Urinary bladder (tissue), 4 donors: ENCODE measurements around the gene ARFRP1. TPM values are rescaled to one million over a fixed set of nuclear protein-coding genes. Genes with fewer than 3 reads are reported as not detected.
"Not testable (repeated sequence)": the region's sequence is repeated elsewhere in the genome, so short reads cannot be mapped to it uniquely, and the experiment has no call there.

Experiments
- DNase-seq: peaks from one replicate; pipeline ENCODE4 v3.0.0-alpha.2; 2015; ENCODE audit errors: extremely low spot score
- H3K27ac ChIP-seq: one replicate; pipeline ENCODE4 v1.5.1; 2013; ENCODE audit warnings: low read depth, mild to moderate bottlenecking, moderate library complexity
- H3K36me3 ChIP-seq: one replicate; pipeline ENCODE4 v1.6.1; 2013; ENCODE audit warnings: mild to moderate bottlenecking, moderate library complexity; ENCODE audit not compliant: insufficient read depth
- H3K4me1 ChIP-seq: one replicate; pipeline ENCODE4 v1.6.1; 2013; ENCODE audit warnings: mild to moderate bottlenecking, moderate library complexity; ENCODE audit not compliant: insufficient read depth
- H3K4me3 ChIP-seq: one replicate; pipeline ENCODE4 v1.5.1; 2013; ENCODE audit warnings: low read depth, low read length
- WGBS: extraction: QIAGEN DNeasy Blood & Tissue Kit; methylation state at CpG from one replicate; pipeline ENCODE4 v1.1.7; 2013; 5-methylcytosine and 5-hydroxymethylcytosine counted together
- polyA plus RNA-seq: library from polyadenylated mRNA; stranded (reverse); fragments of 200-250 nt; gene quantifications from one replicate; pipeline ENCODE4 v1.2.3, GENCODE V29; 2013
- total RNA-seq: library from RNA; depleted of rRNA; stranded (reverse); fragments of >200 nt; gene quantifications from one replicate; pipeline ENCODE4 v1.2.3, GENCODE V29; 2014
- donor health status: healthy with polysubstance abuse.
- donor health status: healthy.

ARFRP1 gene
- total and polyA plus RNA-seq, 2 donors: 17.9 to 40.8 TPM

DNA sequence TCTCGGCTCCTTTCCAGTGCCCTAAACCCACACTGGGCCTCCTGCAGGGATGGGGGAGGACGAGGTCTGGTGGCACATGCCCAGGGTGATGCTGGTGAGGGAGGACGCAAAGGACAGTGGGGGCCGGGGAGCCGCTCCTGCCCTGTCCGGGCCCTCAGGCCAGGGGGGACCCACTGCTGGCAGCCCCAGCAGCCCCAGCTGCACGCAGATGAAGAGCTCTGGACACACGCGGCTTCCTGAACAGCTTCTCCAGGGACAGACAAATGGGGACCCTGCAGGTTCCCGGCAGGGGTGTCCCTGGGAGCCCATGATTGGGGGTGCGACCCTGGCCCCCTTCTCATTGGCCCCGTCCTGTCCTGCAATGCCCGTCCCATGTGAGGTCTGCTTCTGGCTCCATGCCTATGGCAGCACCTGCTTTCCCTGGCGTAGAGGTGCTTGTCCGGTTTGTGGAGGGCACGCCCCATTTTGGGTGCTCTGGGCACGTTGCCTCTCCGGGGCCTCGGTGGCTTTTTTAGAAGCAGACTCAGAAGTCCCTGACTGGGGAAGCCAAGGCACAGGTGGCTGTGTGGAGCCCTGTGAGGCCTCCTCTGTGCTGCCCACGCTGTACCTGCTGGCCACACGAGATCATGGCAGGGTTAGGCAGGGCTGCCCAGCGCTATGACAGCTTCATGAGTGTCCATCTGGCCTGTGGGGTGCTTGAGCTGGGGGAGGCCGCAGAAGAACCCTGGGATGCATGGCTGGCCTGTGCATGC is 26.7 kb downstream of the ARFRP1 start:
- Histone ChIP-seq H3K27ac (no peak overlapping the region), H3K4me3 (no peak overlapping the region), H3K4me1 (no peaks in the 10 kb centered on the region), H3K36me3 (no peaks in the 10 kb centered on the region)
- no peak for DNase-seq
- WGBS: 93% methylated on average over 23 of the region's 23 CpGs

- H3K4me3 ChIP-seq: no peak overlapping the region
- no peaks in the 10 kb centered on the region for H3K36me3 ChIP-seq
- no peak for DNase-seq
- no peak overlapping the region for H3K27ac ChIP-seq
- WGBS: 93% methylated on average over 13 of the region's 13 CpGs
- no peaks in the 10 kb centered on the region for H3K4me1 ChIP-seq
These were observed 27.3 kb downstream of the ARFRP1 start for GRCh38 chr20:63680427-63680826.

- Histone ChIP-seq H3K4me1 (no peaks in the 10 kb centered on the region), H3K4me3 (no peak overlapping the region), H3K27ac (no peak overlapping the region), H3K36me3 (no peaks in the 10 kb centered on the region)
- 94% methylated on average over 19 of the region's 19 CpGs for WGBS
- DNase-seq: no peak
These were observed 27.9 kb downstream of the ARFRP1 start for GRCh38 chr20:63679799-63680305.

- no peak for DNase-seq
- Histone ChIP-seq H3K4me1 (no peaks in the 10 kb centered on the region), H3K27ac (no peak overlapping the region), H3K4me3 (no peak overlapping the region), H3K36me3 (no peaks in the 10 kb centered on the region)
- 90% methylated on average over 38 of the region's 38 CpGs for WGBS
These were observed 28.9 kb downstream of the ARFRP1 start for GRCh38 chr20:63678667-63679465.

GRCh38 chr20:63678071-63678470 is 29.7 kb downstream of the ARFRP1 start:
- Histone ChIP-seq H3K4me1 (no peaks in the 10 kb centered on the region), H3K4me3 (no peak overlapping the region), H3K36me3 (no peaks in the 10 kb centered on the region), H3K27ac (no peak overlapping the region)
- no peak for DNase-seq
- 83% methylated on average over 13 of the region's 13 CpGs for WGBS

DNA sequence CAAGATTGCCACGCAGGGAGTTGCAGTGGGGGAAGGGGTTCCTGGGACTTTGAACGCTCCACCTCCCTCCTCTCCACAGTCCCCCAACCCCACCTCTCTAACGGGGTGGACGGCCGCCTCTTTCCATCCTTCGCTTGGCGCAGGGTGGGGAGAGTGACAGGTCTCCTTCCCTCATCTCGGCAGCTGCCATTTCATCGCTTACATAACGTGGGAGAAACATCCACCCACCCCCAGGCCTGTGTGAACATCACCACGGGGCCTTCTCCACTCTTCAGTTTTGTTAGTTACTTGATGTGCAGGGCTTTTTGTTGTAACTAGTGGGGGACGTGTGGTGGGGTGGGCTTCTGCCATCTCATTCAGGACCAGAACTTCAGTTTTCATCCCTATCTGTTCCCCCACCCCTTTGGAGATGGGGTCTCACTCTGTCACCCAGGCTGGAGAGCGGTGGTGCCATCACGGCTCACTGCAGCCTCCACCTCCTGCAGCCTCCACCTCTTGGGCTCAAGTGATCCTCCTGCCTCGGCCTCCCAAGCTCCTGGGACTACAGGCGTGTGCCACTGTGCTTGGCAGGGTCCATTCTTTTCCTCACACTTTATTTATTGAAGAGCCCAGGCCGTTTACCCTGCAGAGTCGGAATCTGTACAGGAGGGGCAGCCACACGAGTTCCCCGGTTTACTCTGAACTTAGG is 32.0 kb downstream of the ARFRP1 start:
- Histone ChIP-seq H3K36me3 (no peaks in the 10 kb centered on the region), H3K27ac (no peak overlapping the region), H3K4me3 (no peak overlapping the region), H3K4me1 (no peaks in the 10 kb centered on the region)
- no peak for DNase-seq
- 95% methylated on average over 20 of the region's 20 CpGs for WGBS

GRCh38 chr20:63673951-63674350 is 33.8 kb downstream of the ARFRP1 start:
- no peaks in the 10 kb centered on the region for H3K4me1 ChIP-seq
- WGBS: 89% methylated on average over 14 of the region's 14 CpGs
- DNase-seq: no peak
- H3K4me3 ChIP-seq: no peak overlapping the region
- no peak overlapping the region for H3K27ac ChIP-seq
- H3K36me3 ChIP-seq: no peaks in the 10 kb centered on the region

- no peak overlapping the region for H3K4me3 ChIP-seq
- 91% methylated on average over 10 of the region's 10 CpGs for WGBS
- no peaks in the 10 kb centered on the region for H3K36me3 ChIP-seq
- H3K27ac ChIP-seq: no peak overlapping the region
- H3K4me1 ChIP-seq: no peaks in the 10 kb centered on the region
- DNase-seq: no peak
These were observed 35.1 kb downstream of the ARFRP1 start for GRCh38 chr20:63672666-63673065.

DNA sequence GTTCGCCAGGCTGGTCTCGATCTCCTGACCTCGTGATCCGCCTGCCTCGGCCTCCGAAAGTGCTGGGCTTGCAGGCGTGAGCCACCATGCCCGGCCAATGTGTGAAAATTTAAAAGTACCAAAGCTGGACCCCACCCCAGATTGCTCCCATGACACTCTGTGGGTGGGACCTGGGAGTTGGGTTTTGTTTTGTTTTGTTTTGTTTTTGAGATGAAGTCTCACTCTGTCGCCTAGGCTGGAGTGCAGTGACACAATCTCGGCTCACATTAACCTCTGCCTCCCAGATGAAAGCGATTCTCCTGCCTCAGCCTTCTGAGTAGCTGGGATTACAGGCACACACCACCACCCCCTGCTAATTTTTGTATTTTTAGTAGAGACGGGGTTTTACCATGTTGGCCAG is 36.1 kb downstream of the ARFRP1 start:
- WGBS: 91% methylated on average over 12 of the region's 12 CpGs

GRCh38 chr20:63668351-63668750 is 39.4 kb downstream of the ARFRP1 start:
- H3K4me1 ChIP-seq: no peaks in the 10 kb centered on the region
- 91% methylated on average over 11 of the region's 11 CpGs for WGBS

More for the DNA sequence above, 36.1 kb downstream of the ARFRP1 start:
- not testable (repeated sequence) for H3K4me3 ChIP-seq, H3K4me1 ChIP-seq, DNase-seq, H3K27ac ChIP-seq, H3K36me3 ChIP-seq

GRCh38 chr20:63667858-63668257 is 39.9 kb downstream of the ARFRP1 start:
- H3K27ac ChIP-seq: no peak overlapping the region
- no peaks in the 10 kb centered on the region for H3K36me3 ChIP-seq
- no peaks in the 10 kb centered on the region for H3K4me1 ChIP-seq
- H3K4me3 ChIP-seq: no peak overlapping the region
- no peak for DNase-seq
- 91% methylated on average over 16 of the region's 16 CpGs for WGBS

More at GRCh38 chr20:63668351-63668750, 39.4 kb downstream of the ARFRP1 start:
- no peak overlapping the region for H3K4me3 ChIP-seq
- H3K27ac ChIP-seq: no peak overlapping the region
- H3K36me3 ChIP-seq: no peaks in the 10 kb centered on the region
- no peak for DNase-seq

DNA sequence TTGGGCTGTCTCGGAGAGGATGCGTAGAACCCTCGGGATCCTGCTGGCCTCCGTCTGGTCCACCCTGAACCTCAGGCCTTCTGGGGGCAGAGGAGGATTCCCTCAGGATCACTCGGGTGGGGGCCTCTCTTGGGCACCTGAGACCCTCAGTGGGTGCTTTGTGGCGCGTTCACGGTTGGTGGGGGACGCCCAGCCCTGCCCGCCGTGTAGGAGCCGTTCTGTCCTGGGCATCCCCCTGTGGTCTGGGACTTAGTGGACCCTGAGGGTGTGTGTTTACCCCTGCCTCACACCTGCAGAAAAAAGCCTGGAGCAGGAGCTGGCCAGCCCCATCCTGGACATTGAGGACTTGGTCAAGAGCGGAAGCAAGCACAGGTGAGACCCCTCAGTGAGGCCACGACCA is 42.1 kb downstream of the ARFRP1 start:
- WGBS: 94% methylated on average over 14 of the region's 14 CpGs
- Histone ChIP-seq H3K4me3 (no peak overlapping the region), H3K27ac (no peak overlapping the region), H3K4me1 (no peaks in the 10 kb centered on the region), H3K36me3 (no peaks in the 10 kb centered on the region)
- no peak for DNase-seq

- no peak overlapping the region for H3K4me3 ChIP-seq
- H3K27ac ChIP-seq: no peak overlapping the region
- no peaks in the 10 kb centered on the region for H3K4me1 ChIP-seq
- H3K36me3 ChIP-seq: no peaks in the 10 kb centered on the region
- no peak for DNase-seq
- WGBS: 68% methylated on average over 18 of the region's 18 CpGs
These were observed 42.7 kb downstream of the ARFRP1 start for GRCh38 chr20:63664861-63665594.
